Measurements from ENCODE around the gene COX4I2. TPM values are rescaled to one million over a fixed set of nuclear protein-coding genes. Genes with fewer than 3 reads are reported as not detected.
A peak's percentile ranks its signal among the peaks of the same experiment; 100 is the strongest.

The COX4I2 gene
- total and polyA plus RNA-seq, 2 donors, result 4.1 to 5.4 TPM

DNA sequence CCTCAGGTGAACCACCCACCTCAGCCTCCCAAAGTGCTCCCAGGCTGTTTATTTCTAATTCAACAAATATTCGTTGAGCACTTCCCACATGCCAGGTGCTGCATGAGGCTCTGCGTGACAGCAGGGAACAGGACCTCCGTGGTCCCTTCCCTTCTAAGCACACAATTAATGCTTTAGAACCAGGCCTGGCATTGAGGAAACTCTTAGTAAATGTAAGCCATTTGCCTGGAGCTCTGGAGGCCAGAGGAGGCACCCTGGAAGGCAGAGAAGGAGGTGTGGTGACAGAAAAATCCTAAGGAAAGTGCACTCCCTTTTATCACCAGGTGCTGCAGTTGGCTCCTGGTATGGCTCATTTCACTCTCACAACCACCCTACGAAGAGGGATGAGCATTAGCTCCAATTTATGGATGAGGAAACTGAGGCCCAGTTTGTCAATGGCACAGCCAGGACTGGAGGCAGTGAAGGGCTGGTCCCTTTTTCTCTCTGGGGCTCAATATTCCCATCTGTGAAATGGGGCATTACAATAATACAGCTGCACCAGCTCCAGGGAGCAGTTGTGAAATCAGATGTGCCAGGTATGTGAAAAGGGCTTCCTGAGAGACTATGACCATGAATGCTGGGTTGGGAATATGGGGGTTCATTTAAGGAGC lies 40.8 kb upstream of the COX4I2 start:
- H3K36me3 ChIP-seq (ENCODE audit: control insufficient read depth in 2 of 2, insufficient read depth in 2 of 2, low read length in 1 of 2), result no peaks in the 10 kb centered on the region
- H3K9me3 ChIP-seq (ENCODE audit: control insufficient read depth in 2 of 2, insufficient read depth in 1 of 2, low read length in 1 of 2), result no peaks in the 10 kb centered on the region
- no peak overlapping the region for H3K27ac ChIP-seq (ENCODE audit: low read depth in 1 of 2, low read length in 1 of 2)
- no peak overlapping the region for H3K4me3 ChIP-seq (ENCODE audit: low read length in 2 of 2)
- DNase-seq (ENCODE audit: low read depth in 6 of 9, low spot score in 9 of 9), result no peak
- no peaks in the 10 kb centered on the region for H3K27me3 ChIP-seq (ENCODE audit: control insufficient read depth in 2 of 2, insufficient read depth in 1 of 2, low read length in 1 of 2)
- H3K4me1 ChIP-seq (ENCODE audit: control insufficient read depth in 2 of 2, insufficient read depth in 2 of 2, low read length in 2 of 2), result peaks cover 0 to 8% of the 10 kb centered on the region in 2 donors
- 91% methylated on average over 4 of the region's 4 CpGs for WGBS

DNA sequence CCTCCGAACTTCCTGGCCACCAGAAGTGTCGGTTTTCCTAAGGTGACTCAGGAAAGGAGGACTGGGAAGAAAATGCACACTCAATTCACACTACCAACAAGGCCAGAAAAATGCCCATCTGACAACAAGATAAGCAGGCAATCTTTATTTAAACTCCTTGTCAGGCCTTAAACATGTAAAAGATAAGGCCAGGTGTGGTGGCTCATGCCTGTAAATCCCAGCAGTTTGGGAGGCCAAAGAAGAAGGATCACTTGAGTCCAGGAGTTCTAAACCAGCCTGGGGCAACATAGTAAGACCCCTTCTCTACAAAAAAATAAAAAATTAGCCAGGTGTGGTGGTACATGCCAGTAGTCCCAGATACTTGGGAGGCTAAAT lies 40.2 kb upstream of the COX4I2 start:
- Histone ChIP-seq H3K27me3 (ENCODE audit: control insufficient read depth in 2 of 2, insufficient read depth in 1 of 2, low read length in 1 of 2) (peaks cover 0 to 3% of the 10 kb centered on the region in 2 donors), H3K4me1 (ENCODE audit: control insufficient read depth in 2 of 2, insufficient read depth in 2 of 2, low read length in 2 of 2) (peaks cover 0 to 8% of the 10 kb centered on the region in 2 donors), H3K27ac (ENCODE audit: low read depth in 1 of 2, low read length in 1 of 2) (no peak overlapping the region), H3K4me3 (ENCODE audit: low read length in 2 of 2) (no peak overlapping the region), H3K36me3 (ENCODE audit: control insufficient read depth in 2 of 2, insufficient read depth in 2 of 2, low read length in 1 of 2) (no peaks in the 10 kb centered on the region), H3K9me3 (ENCODE audit: control insufficient read depth in 2 of 2, insufficient read depth in 1 of 2, low read length in 1 of 2) (no peaks in the 10 kb centered on the region)
- 98% methylated on average over 2 of the region's 2 CpGs for WGBS
- no peak for DNase-seq (ENCODE audit: low read depth in 6 of 9, low spot score in 9 of 9)

DNA sequence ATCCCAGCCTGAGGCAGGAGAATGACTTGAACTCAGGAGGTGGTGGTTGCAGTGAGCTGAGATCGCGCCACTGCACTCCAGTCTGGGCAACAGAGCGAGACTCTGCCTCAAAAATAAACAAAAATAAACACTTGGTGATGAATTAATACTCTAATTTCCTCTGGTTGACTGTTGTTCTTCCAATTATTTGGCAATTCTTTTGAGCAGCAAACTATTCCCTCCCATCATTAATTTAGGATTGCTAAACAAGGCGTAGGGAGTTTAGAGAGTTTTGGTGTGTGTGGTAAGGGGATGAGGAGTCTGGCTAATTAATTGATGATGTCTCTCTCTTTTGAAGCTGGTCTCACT lies 35.3 kb upstream of the COX4I2 start:
- H3K27ac ChIP-seq (ENCODE audit: low read depth in 1 of 2, low read length in 1 of 2), result no peak overlapping the region
- DNase-seq (ENCODE audit: low read depth in 6 of 9, low spot score in 9 of 9), result no peak
- peaks cover 0 to 2% of the 10 kb centered on the region in 2 donors for H3K36me3 ChIP-seq (ENCODE audit: control insufficient read depth in 2 of 2, insufficient read depth in 2 of 2, low read length in 1 of 2)
- H3K4me3 ChIP-seq (ENCODE audit: low read length in 2 of 2), result no peak overlapping the region
- H3K4me1 ChIP-seq (ENCODE audit: control insufficient read depth in 2 of 2, insufficient read depth in 2 of 2, low read length in 2 of 2), result peaks cover 9 to 45% of the 10 kb centered on the region in 2 donors
- 96% methylated on average over 4 of the region's 4 CpGs for WGBS
- H3K9me3 ChIP-seq (ENCODE audit: control insufficient read depth in 2 of 2, insufficient read depth in 1 of 2, low read length in 1 of 2), result peaks cover 0 to 3% of the 10 kb centered on the region in 2 donors
- H3K27me3 ChIP-seq (ENCODE audit: control insufficient read depth in 2 of 2, insufficient read depth in 1 of 2, low read length in 1 of 2), result peaks cover 17 to 49% of the 10 kb centered on the region in 2 donors

DNA sequence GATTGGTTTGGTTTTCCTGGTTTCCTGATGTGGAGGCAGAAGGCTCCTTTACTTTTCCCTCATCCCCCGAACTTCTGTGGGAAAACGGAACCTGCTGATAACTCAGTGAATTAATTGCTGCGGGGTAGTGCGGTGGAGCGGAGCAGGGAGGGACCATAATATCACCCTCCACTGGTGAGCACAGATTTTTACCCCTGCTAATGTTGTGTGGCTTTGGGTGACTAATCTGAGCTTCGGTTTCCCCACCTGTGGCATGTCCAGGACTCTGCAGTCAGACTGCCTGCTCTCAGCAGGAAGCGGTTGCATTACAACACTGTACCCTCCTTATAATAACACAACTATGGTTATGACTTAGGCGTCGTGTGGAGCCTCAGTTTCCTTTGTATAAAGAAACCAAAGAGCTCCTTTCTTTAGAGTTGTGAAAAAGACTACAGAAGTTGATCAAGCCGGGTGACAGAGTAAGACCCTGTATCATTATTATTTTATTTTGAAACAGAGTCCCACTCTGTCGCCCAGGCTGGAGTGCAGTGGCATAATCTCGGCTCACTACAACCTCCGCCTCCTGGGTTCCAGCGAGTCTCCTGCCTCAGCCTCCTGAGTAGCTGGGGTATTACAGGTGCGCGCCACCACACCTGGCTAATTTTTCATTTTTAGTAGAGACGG lies 34.8 kb upstream of the COX4I2 start:
- 88% methylated on average over 17 of the region's 17 CpGs for WGBS
- Histone ChIP-seq H3K4me3 (ENCODE audit: low read length in 2 of 2) (no peak overlapping the region), H3K27me3 (ENCODE audit: control insufficient read depth in 2 of 2, insufficient read depth in 1 of 2, low read length in 1 of 2) (peaks cover 19 to 54% of the 10 kb centered on the region in 2 donors), H3K9me3 (ENCODE audit: control insufficient read depth in 2 of 2, insufficient read depth in 1 of 2, low read length in 1 of 2) (peaks cover 0 to 3% of the 10 kb centered on the region in 2 donors), H3K36me3 (ENCODE audit: control insufficient read depth in 2 of 2, insufficient read depth in 2 of 2, low read length in 1 of 2) (peaks cover 0 to 2% of the 10 kb centered on the region in 2 donors), H3K4me1 (ENCODE audit: control insufficient read depth in 2 of 2, insufficient read depth in 2 of 2, low read length in 2 of 2) (peaks cover 9 to 50% of the 10 kb centered on the region in 2 donors), H3K27ac (ENCODE audit: low read depth in 1 of 2, low read length in 1 of 2) (no peak overlapping the region)
- peak in 1 of 9 donors; percentile 22 for DNase-seq (ENCODE audit: low read depth in 6 of 9, low spot score in 9 of 9)

DNA sequence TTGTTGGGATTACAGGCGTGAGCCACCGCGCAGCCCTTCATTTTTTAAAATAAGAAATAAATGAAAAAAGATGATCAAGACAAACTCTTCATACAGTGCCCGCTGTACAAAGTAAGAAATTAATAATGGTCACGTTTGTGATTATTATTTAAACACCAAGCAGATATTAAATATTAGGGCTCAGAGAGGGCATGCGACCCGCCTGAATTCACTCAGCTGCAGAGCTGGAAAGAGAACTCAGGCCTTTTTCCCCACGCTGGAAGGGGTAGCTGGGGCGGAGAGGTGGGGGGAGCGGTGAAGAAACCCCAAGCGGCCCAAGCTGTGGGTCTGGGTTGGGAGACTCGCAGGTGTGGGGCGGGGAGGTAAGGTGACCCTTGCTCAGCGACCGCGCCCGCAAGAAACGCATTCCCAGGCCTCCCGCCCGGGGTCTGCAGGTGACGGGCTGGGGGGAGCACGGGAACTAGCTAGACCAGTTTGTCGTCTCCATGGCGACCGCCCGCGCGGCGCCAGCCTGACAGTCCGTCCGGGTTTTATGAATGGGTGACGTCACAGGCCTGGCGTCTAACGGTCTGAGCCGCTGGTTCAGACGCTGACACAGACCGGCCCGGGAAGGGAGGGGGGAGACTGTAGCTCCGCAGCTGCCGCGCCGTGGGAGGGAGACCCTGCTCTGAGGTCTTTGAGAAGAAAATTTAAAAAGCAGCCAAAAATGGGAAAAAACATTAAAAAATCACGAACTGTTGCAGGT lies 33.7 kb upstream of the COX4I2 start:
- WGBS, result 15% methylated on average over 43 of the region's 43 CpGs
- Histone ChIP-seq H3K9me3 (ENCODE audit: control insufficient read depth in 2 of 2, insufficient read depth in 1 of 2, low read length in 1 of 2) (peaks cover 0 to 3% of the 10 kb centered on the region in 2 donors), H3K4me1 (ENCODE audit: control insufficient read depth in 2 of 2, insufficient read depth in 2 of 2, low read length in 2 of 2) (peaks cover 17 to 61% of the 10 kb centered on the region in 2 donors), H3K27ac (ENCODE audit: low read depth in 1 of 2, low read length in 1 of 2) (peak overlapping the region in 1 of 2 donors; percentile 67), H3K36me3 (ENCODE audit: control insufficient read depth in 2 of 2, insufficient read depth in 2 of 2, low read length in 1 of 2) (peaks cover 0 to 2% of the 10 kb centered on the region in 2 donors), H3K4me3 (ENCODE audit: low read length in 2 of 2) (peak overlapping the region; percentile 57 to 67), H3K27me3 (ENCODE audit: control insufficient read depth in 2 of 2, insufficient read depth in 1 of 2, low read length in 1 of 2) (peaks cover 25 to 60% of the 10 kb centered on the region in 2 donors)
- DNase-seq (ENCODE audit: low read depth in 6 of 9, low spot score in 9 of 9), result peak in 8 of 9 donors; percentile 49 to 88 (median 80)

DNA sequence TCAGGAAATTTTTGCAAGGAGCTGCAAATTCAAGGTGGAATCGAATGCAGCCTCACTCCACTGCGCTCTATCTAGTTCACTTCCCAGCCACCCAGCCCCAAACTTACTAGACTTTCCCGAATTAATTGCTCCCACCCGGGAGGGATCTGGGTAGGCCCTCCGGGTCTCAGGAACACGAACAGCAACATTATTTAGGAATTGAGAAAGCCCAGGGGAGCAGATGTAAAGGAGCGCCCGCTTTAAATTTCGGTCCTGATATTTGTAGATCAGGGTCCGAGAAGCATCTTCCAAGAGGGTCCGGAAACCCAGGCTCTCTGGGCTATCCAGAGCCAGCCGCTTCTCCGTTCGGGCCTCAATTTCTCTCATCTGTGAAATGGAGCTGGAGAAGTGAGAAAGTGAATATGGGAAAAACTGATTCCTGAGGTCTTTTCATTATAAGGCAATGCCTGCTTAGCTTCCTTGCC lies 33.1 kb upstream of the COX4I2 start:
- H3K36me3 ChIP-seq (ENCODE audit: control insufficient read depth in 2 of 2, insufficient read depth in 2 of 2, low read length in 1 of 2), result peaks cover 0 to 2% of the 10 kb centered on the region in 2 donors
- 2% methylated on average over 14 of the region's 14 CpGs for WGBS
- peaks cover 0 to 3% of the 10 kb centered on the region in 2 donors for H3K9me3 ChIP-seq (ENCODE audit: control insufficient read depth in 2 of 2, insufficient read depth in 1 of 2, low read length in 1 of 2)
- peak overlapping the region in 1 of 2 donors; percentile 67 for H3K27ac ChIP-seq (ENCODE audit: low read depth in 1 of 2, low read length in 1 of 2)
- H3K4me1 ChIP-seq (ENCODE audit: control insufficient read depth in 2 of 2, insufficient read depth in 2 of 2, low read length in 2 of 2), result peaks cover 17 to 65% of the 10 kb centered on the region in 2 donors
- peak overlapping the region; percentile 57 to 67 for H3K4me3 ChIP-seq (ENCODE audit: low read length in 2 of 2)
- DNase-seq (ENCODE audit: low read depth in 6 of 9, low spot score in 9 of 9), result no peak
- H3K27me3 ChIP-seq (ENCODE audit: control insufficient read depth in 2 of 2, insufficient read depth in 1 of 2, low read length in 1 of 2), result peaks cover 25 to 60% of the 10 kb centered on the region in 2 donors

DNA sequence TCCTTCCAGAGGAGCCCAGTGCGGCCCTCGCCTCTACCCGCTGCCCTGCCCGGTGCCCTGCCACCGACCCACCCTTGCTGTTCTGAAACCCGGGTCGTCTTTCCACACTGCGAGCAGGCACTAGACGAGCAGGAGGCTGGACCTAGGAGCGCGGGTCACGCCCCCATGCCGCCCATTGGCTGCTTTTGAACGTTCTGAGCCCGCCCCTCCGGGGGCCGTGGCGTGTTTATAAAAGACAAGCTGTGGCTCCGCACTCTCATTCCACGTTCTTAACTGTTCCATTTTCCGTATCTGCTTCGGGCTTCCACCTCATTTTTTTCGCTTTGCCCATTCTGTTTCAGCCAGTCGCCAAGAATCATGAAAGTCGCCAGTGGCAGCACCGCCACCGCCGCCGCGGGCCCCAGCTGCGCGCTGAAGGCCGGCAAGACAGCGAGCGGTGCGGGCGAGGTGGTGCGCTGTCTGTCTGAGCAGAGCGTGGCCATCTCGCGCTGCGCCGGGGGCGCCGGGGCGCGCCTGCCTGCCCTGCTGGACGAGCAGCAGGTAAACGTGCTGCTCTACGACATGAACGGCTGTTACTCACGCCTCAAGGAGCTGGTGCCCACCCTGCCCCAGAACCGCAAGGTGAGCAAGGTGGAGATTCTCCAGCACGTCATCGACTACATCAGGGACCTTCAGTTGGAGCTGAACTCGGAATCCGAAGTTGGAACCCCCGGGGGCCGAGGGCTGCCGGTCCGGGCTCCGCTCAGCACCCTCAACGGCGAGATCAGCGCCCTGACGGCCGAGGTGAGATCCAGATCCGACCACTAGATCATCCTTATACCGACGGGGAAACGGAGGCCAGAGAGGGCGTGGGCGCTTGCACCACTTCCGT lies 32.4 kb upstream of the COX4I2 start, which contains the start of gene ID1:
Gene ID1, plus strand, starts transcription at position 259 of the 871 bp plus-strand sequence. Its CDS starts 99 bp downstream, at position 358.
- H3K27ac ChIP-seq (ENCODE audit: low read depth in 1 of 2, low read length in 1 of 2), result peak within 1 kb of the TSS; percentile 26 to 67
- WGBS, result under 1% methylated on average over 74 of the region's 74 CpGs
- H3K4me3 ChIP-seq (ENCODE audit: low read length in 2 of 2), result peak within 1 kb of the TSS; percentile 57 to 67
- peak; percentile 81 to 97 (median 90) for DNase-seq (ENCODE audit: low read depth in 6 of 9, low spot score in 9 of 9)
- H3K27me3 ChIP-seq (ENCODE audit: control insufficient read depth in 2 of 2, insufficient read depth in 1 of 2, low read length in 1 of 2), result peaks cover 25 to 60% of the 10 kb centered on the region in 2 donors
- H3K9me3 ChIP-seq (ENCODE audit: control insufficient read depth in 2 of 2, insufficient read depth in 1 of 2, low read length in 1 of 2), result peaks cover 0 to 3% of the 10 kb centered on the region in 2 donors
- H3K4me1 ChIP-seq (ENCODE audit: control insufficient read depth in 2 of 2, insufficient read depth in 2 of 2, low read length in 2 of 2), result peaks cover 17 to 65% of the 10 kb centered on the region in 2 donors
- H3K36me3 ChIP-seq (ENCODE audit: control insufficient read depth in 2 of 2, insufficient read depth in 2 of 2, low read length in 1 of 2), result peaks cover 0 to 2% of the 10 kb centered on the region in 2 donors

Measured in thymus (tissue), 11 donors.